Measurements from ENCODE around the gene ZNF689.

Gene ZNF689

DNA sequence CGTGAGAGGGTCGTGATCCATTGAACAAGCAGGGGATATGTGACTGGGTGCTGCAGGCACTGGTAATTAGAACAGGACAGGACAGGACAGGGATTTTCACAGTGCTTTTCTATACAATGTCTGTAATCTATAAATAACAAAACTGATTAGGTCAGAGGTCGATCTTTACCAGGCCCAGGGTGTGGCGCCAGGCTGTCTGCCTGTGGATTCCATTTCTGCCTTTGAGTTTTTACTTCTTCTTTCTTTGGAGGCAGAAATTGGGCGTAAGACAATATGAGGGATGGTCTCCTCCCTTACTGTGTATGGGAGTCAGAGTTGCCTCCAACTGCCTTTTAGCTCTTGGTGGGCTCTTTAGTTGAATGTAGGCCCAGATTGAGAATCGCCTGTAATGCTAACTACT, 50.5 kb downstream of the ZNF689 start:
- no peak for DNase-seq

DNA sequence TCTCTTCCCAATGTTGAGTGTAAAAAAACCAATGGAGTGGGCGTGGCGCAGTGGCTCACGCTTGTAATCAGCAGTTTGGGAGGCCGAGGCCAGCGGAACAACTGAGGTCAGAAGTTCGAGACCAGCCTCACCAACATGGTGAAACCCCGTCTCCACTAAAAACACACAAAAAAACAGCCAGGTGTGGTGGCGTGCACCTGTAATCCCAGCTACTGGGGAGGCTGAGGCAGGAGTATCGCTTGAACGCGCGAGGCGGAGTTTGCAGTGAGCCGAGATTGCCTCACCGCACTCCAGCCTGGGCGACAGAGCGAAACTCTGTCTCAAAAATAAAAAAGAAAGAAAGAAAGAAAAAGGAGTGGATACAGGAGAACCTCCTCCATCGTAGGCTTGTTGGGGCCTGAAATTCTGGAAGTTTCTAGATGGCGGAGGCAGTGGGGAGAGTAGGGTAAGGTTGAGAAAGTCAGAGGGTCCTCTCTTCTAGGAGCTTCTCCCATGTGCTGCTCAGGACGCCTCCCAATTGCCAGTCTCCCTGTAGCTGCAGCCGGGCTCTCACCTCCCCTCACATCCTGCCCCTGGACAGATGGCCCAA, 51.3 kb downstream of the ZNF689 start:
- no peak for DNase-seq

DNA sequence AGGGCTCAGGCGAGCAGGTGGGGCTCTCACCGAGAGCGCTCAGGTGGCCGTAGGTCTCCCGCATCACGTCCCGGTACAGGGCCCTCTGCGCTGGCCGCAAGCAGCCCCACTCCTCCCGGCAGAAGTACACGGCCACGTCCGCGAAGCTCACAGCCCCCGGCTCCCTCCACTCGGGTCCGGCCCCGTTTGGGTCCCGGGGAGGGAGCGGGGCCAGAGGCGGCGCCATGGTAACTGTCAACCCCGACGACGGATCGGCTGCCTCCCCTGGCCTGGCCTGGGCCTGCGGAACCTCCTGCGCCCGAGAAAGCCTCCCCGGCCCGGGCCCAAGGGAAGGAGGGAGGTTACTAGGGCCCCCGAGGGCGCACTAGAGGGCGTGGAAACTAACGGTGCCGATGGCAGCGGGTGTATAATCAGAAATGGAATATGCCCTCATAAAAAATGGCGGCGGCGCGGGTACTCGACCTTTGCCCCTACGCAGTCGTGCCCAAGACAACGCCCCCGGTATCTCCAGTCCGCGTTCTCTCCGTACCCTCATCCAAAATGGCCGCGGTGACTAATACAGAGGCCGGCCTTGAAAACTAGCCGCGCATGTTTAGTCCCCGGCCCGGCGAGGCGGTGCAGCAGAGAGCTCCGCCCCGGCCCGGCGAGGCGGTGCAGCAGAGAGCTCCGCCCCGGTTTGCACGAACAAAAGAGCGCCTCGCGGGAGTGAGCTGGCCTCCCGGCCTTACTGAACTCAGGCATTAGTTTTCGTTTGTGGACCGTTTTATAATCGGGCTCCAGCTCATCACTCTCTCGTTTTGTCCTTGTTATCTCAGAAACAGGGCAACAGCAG, 52.0 kb downstream of the ZNF689 start, which contains the start of gene ZNF764:
TSS of gene ZNF764 (minus strand) at position 418 of the 832 bp plus-strand sequence. CDS start at position 226, 192 bp downstream.
- peak; percentile 97 to 98 for DNase-seq

DNA sequence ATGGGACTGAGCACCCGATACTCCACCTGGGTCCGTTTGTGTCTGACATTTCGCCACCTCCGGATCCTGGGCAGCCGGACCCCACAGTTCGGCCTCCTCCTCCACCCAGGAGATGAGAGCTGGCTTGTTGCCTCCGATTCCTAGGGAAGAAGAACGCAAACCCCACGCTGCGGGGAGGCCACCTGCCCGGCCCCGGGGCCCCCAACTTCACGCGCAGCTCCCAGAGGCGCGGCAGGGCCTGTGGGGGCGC, 52.6 kb downstream of the ZNF689 start:
- DNase-seq = no peak

DNA sequence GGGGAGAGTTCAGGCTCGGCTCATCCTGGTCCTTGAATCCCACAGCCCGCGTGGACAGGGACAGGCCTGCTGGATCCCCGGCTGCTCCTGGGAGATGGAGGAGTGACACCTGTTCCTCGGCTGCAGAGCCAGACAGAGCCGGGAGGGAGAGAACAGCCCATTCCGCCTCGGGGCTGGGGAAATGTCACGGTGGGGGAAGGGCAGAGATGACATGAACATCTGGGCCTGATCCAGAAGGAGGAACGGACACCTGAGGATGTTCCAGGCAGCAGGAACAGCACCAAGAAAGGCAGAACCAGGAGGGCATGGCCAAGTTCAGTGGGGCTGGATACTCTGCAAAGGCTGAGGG, 54.1 kb downstream of the ZNF689 start:
- DNase-seq = no peak

DNA sequence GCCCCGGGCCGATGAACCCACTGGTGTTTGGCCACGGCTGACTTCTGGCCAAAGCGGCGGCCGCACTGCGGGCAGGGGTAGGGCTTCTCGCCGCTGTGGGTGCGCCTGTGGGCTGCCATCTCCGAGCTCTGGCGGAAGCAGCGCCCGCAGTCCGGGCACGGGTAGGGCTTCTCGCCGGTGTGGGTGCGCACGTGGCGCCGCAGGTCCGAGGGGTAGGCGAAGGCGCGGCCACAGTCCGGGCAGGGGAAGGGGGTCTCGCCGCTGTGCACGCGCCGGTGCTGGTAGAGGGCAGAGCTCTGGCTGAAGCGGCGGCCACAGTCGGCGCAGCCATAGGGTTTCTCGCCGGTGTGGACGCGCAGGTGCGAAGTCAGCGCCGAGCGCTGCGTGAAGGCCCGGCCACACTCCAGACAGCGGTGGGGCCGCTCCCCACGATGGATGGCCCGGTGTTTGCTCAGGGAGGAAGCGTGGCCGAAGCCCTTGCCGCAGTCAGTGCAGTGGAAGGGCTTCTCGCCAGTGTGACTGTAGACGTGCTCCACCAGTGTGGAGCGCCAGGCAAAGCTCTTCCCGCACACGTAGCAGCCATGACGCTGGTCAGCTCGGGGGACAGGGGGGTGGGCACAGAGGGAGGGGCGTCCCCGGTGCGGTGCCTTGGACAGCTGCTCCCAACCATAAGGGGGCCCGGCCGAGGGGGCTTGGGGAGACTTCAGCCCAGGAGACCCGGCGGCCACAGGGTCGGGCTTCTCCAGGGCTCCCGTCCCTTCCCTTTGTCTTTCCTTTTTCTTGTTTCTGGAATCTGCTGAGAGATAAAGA, 54.7 kb downstream of the ZNF689 start:
- DNase-seq = no peak

DNA sequence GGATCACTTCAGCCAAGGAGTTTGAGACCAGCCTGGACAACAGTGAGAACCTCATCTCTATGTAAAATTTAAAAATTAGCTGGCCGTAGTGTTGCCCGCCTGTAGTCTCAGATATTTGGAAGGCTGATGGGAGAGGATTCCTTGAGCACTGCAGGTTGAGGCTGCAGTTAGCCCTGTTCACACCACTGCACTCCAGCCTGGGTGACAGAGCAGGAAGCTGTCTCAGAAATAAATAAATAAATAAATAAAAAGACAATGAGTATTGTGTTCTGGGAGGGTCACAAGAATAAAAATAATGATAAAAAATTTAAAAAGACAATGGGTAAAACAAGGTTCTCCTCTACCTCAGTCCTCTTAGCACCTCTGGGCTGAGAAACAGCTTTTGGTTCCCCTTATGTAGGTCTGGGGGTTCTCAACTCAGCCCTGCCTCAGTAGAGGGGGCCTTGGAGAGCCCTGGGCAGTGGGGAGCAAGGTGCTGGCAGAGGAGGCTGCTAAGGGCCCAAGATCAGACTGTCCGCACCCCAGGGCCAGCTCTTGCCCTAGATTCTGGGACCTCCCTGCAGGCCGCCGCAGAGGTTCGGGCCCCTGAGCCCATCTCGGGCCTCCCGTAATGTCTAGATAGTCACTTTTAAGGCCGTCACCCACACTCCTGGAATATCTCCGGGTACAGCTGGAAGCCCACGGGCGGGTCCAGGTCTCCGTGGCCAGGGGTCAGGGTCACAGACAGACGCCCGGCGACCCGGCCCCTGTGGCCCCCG, 55.5 kb downstream of the ZNF689 start:
- no peak for DNase-seq

DNA sequence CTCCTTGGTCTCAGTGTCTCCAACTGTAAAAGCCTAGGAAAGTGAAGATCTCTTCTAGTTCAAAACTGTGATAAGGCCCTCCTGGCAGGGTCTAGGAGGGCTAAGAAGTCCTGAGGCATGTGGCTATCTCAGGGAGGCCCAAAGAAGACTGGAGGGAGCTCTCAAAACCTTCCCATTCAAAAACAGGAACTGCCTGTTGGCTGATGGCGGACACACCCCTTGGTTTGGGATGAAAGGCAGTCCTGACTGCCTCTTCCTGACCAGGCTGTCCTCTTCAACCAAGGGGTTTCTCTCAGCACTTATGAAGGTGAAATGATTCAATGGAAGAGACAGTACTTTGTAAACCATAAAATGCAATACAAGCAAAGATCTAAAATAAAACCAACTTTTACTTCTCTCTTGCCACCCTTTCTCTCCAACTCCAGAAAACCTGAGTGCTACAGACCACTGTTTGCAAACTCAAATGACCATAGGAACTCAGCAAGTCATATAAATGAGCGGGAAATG, 56.7 kb downstream of the ZNF689 start:
- DNase-seq = no peak

DNA sequence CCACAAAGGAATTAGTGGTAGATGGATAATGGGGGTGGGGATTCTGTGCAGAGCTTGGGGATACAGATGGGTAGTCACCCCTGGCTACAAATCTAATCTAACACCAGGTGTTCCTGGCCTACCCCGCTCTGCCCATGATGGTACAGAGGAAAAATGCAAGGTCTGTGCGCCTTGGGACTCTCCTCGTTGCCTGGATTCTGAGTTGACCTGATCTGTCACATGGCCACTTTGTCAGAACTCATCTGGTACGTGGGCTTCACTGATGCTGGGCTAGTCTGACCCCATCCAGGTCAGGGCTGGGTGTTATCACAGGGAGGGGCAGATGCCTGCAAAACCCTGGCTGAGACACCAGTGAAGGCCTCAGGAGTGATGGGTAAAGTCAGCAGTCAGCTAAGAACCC, 57.2 kb downstream of the ZNF689 start:
- DNase-seq = no peak
